PC-9 (cell line): ENCODE measurements around the gene MXD4.

ENCODE experiments used
- EZH2 ChIP-seq: fragments of 200-600 bp; sonication (generic); IDR thresholded peaks from 2 replicates; pipeline ENCODE4 v1.8.0; 2017; ENCODE audit warnings: antibody characterized with exemption, low read depth
- TF ChIP-seq, protein P1 (sequence below): fragments of 200-600 bp; sonication (generic); conservative IDR thresholded peaks from 2 replicates; pipeline ENCODE4 v1.6.1; 2017; ENCODE audit warnings: mixed run types, antibody characterized with exemption, mild to moderate bottlenecking, moderate library complexity

DNA sequence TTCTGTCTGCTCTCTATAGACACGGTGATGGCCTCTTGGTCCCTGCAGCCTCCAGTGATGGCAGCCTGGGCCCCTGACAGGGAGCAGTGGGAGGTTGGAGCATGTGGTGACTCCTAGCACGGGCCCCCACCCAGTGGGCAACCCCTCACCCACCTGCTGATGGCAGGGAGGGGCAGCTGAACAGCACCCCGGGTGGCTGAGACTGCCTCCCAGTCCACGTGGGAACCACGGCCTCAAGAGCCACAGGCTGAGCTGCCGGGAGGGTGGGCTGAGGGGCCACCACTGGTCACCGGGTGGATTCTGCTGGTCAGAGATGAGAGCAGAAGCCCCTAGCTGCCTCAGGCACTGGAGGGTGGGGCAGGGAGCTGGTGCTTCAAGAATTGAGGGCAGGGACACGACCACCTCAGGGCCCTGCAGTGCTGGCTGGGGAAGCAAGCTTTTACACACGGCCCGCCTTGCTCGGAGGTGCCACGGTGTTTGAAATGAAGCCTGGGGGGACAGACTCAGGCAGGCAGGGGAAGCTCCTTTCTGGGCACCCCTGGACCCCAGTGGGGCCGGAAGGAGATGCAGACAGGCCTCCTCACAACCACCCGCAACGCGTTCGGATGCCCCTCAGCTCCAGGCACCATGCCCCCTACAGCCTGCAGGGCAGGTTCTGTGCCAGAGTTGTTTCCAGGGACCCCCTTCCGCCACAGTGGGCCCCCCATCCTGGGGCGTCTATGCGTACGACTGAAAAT lies 13.7 kb downstream of the MXD4 start:
- TF ChIP-seq, protein P1, sequence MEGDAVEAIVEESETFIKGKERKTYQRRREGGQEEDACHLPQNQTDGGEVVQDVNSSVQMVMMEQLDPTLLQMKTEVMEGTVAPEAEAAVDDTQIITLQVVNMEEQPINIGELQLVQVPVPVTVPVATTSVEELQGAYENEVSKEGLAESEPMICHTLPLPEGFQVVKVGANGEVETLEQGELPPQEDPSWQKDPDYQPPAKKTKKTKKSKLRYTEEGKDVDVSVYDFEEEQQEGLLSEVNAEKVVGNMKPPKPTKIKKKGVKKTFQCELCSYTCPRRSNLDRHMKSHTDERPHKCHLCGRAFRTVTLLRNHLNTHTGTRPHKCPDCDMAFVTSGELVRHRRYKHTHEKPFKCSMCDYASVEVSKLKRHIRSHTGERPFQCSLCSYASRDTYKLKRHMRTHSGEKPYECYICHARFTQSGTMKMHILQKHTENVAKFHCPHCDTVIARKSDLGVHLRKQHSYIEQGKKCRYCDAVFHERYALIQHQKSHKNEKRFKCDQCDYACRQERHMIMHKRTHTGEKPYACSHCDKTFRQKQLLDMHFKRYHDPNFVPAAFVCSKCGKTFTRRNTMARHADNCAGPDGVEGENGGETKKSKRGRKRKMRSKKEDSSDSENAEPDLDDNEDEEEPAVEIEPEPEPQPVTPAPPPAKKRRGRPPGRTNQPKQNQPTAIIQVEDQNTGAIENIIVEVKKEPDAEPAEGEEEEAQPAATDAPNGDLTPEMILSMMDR, result no peak
- TF ChIP-seq EZH2, result no peak
